B cell (primary cell): ENCODE data around the gene DCDC2C.

Source experiments
- CTCF ChIP-seq: fragments of 200-600 bp; IDR thresholded peaks from one replicate; pipeline ENCODE4 v1.8.0; 2022; ENCODE audit warnings: antibody characterized with exemption, mild to moderate bottlenecking
- EZH2 ChIP-seq: IDR thresholded peaks from 2 replicates; pipeline ENCODE4 v1.6.1; 2012; ENCODE audit warnings: borderline replicate concordance, low read depth, mild to moderate bottlenecking, moderate library complexity, low read length; ENCODE audit not compliant: insufficient read depth, poor library complexity, severe bottlenecking

DNA sequence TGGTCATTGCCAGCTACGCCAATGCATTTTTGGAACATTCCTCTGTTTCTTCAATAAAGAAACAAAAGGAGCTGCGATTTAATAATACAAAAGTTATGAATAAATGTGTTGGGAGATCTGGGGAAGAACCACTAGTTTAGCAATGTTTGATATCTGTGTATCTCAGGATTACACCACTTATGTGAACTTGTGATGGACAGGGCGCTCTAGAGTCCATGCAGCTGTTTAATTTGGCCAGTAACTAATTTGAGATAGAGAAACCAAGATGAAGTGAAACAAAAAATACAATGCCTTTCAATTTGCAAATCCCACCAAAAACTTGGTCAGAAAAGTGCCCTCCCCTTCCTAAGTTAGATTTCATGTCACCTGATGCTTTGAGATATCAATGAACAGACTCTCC, 6.8 kb upstream of the DCDC2C start:
- TF ChIP-seq CTCF (no peak), EZH2 (no peak)
